Measurements from ENCODE around the gene TRIM51.
"Not testable (repeated sequence)": the region's sequence is repeated elsewhere in the genome, so short reads cannot be mapped to it uniquely, and the experiment has no call there.

GRCh38 chr11:55872731-55873130 lies 10.4 kb upstream of the TRIM51 start:
- TF ChIP-seq REST (IDR thresholded peaks at IDR 0.05; ENCODE audit: insufficient read depth in 1 of 2, low read depth in 2 of 2, low read length in 2 of 2): peak in 1 of 2 experiments; percentile 72; a peak in 2 of 4 replicates
- TF ChIP-seq TAF1 (IDR thresholded peaks at IDR 0.05; ENCODE audit: borderline replicate concordance, insufficient read depth, low read length); FOXP2 (optimal IDR thresholded peaks at IDR 0.05; ENCODE audit: borderline replicate concordance, extremely low read depth, extremely low read length, insufficient read depth); SIN3A (IDR thresholded peaks at IDR 0.05; ENCODE audit: borderline replicate concordance, insufficient read depth, low read length); POLR2AphosphoS5 (IDR thresholded peaks at IDR 0.05; ENCODE audit: low read depth, low read length): not testable (repeated sequence)

All from PFSK-1 (cell line).